HEK293T (cell line): Measurements from ENCODE around the gene THOC1.

Source experiments
- BHLHE40 ChIP-seq: fragments of 450-650 bp; IDR thresholded peaks from 2 replicates; pipeline ENCODE4 v1.6.1; 2016; ENCODE audit warnings: mild to moderate bottlenecking, moderate library complexity, borderline replicate concordance
- ELF4 ChIP-seq: fragments of 450-650 bp; IDR thresholded peaks from 2 replicates; pipeline ENCODE4 v1.6.1; 2017; ENCODE audit warnings: antibody characterized with exemption
- FOXA1 ChIP-seq: fragments of 450-650 bp; IDR thresholded peaks from 2 replicates; pipeline ENCODE4 v1.6.1; 2016; ENCODE audit warnings: mild to moderate bottlenecking
- FOXK2 ChIP-seq: fragments of 450-650 bp; IDR thresholded peaks from 2 replicates; pipeline ENCODE4 v1.6.1; 2016; ENCODE audit warnings: mild to moderate bottlenecking
- FOXM1 ChIP-seq: fragments of 450-650 bp; IDR thresholded peaks from 2 replicates; pipeline ENCODE4 v1.6.1; 2017; ENCODE audit warnings: mild to moderate bottlenecking, borderline replicate concordance
- L3MBTL2 ChIP-seq: fragments of 450-650 bp; conservative IDR thresholded peaks from 2 replicates; pipeline ENCODE4 v1.6.1; 2016; ENCODE audit warnings: mild to moderate bottlenecking
- NFRKB ChIP-seq: fragments of 450-650 bp; IDR thresholded peaks from 2 replicates; pipeline ENCODE4 v1.6.1; 2016; ENCODE audit warnings: mild to moderate bottlenecking, moderate library complexity
- SP1 ChIP-seq: fragments of 450-650 bp; IDR thresholded peaks from 2 replicates; pipeline ENCODE4 v1.6.1; 2017
- SUZ12 ChIP-seq: fragments of 450-650 bp; IDR thresholded peaks from 2 replicates; pipeline ENCODE4 v1.6.1; 2016; ENCODE audit warnings: mild to moderate bottlenecking
- ZNF384 ChIP-seq: fragments of 450-650 bp; IDR thresholded peaks from 2 replicates; pipeline ENCODE4 v1.6.1; 2016
- TF ChIP-seq, protein P1 (sequence below): fragments of 450-650 bp; IDR thresholded peaks from 2 replicates; pipeline ENCODE4 v1.6.1; 2016

DNA sequence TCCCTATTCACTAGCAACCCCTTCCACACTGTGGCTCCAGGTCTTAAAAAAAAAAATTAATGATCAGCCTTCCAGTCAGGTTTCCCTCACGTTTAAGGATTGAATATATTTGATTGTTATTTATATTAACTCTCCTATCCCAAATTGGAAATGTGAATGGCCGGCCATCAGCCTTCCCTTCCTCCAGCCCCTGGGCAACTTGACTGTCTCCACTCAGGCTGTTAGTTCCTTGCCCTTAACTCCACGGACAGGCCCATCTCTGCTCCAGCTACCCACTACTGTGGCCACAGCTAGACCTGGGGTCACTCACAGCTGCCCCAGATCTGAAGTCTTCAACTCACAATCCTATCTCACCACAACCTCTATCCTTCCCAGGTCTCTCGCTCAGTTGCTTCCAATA, 39.9 kb downstream of the THOC1 start:
- no peak for TF ChIP-seq FOXM1
- TF ChIP-seq L3MBTL2 = no peak
- TF ChIP-seq ZNF384 = no peak
- TF ChIP-seq SP1 = no peak
- TF ChIP-seq, protein P1, sequence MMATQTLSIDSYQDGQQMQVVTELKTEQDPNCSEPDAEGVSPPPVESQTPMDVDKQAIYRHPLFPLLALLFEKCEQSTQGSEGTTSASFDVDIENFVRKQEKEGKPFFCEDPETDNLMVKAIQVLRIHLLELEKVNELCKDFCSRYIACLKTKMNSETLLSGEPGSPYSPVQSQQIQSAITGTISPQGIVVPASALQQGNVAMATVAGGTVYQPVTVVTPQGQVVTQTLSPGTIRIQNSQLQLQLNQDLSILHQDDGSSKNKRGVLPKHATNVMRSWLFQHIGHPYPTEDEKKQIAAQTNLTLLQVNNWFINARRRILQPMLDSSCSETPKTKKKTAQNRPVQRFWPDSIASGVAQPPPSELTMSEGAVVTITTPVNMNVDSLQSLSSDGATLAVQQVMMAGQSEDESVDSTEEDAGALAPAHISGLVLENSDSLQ = no peak
- no peak for TF ChIP-seq BHLHE40
- TF ChIP-seq FOXA1 = no peak
- no peak for TF ChIP-seq SUZ12
- no peak for TF ChIP-seq NFRKB
- TF ChIP-seq FOXK2 = no peak
- TF ChIP-seq ELF4 = no peak
